PC-3 (cell line): ENCODE measurements around the gene DCP2.

Experiments
- EZH2 ChIP-seq: fragments of 300-600 bp; sonication (generic); IDR thresholded peaks from one replicate; pipeline ENCODE4 v1.6.1; 2017; ENCODE audit warnings: antibody characterized with exemption, mild to moderate bottlenecking, low read length; ENCODE audit not compliant: unreplicated experiment
- EZH2phosphoT487 ChIP-seq: fragments of 300-600 bp; sonication (generic); IDR thresholded peaks from 2 replicates; pipeline ENCODE4 v1.6.1; 2018; ENCODE audit warnings: mild to moderate bottlenecking, antibody characterized with exemption, low read length, borderline replicate concordance
- TF ChIP-seq, protein P1 (sequence below): fragments of 300-600 bp; sonication (generic); conservative IDR thresholded peaks from 2 replicates; pipeline ENCODE4 v1.5.1; 2017; ENCODE audit warnings: antibody characterized with exemption, low read depth, mild to moderate bottlenecking, low read length

DNA sequence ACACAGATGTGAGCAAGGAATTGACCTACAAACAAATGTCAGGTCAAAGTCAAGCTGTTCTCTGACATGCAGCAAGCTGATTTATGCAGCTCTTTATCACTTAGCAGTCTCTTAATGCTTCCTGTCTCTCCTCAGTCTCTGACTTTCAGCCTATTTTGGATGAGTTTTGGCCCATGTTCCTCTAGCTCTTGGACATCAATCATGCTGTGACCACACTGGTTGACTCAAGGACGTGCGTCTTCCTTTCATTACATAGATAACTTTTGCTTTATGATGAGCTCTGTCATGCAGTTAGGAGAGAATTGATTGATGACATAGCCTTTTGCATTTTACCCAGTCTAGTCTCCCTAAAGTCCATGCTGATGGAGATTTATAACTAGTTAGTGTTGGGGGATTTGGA, 45.1 kb upstream of the DCP2 start:
- TF ChIP-seq, protein P1, sequence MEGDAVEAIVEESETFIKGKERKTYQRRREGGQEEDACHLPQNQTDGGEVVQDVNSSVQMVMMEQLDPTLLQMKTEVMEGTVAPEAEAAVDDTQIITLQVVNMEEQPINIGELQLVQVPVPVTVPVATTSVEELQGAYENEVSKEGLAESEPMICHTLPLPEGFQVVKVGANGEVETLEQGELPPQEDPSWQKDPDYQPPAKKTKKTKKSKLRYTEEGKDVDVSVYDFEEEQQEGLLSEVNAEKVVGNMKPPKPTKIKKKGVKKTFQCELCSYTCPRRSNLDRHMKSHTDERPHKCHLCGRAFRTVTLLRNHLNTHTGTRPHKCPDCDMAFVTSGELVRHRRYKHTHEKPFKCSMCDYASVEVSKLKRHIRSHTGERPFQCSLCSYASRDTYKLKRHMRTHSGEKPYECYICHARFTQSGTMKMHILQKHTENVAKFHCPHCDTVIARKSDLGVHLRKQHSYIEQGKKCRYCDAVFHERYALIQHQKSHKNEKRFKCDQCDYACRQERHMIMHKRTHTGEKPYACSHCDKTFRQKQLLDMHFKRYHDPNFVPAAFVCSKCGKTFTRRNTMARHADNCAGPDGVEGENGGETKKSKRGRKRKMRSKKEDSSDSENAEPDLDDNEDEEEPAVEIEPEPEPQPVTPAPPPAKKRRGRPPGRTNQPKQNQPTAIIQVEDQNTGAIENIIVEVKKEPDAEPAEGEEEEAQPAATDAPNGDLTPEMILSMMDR, result no peak
- no peak for TF ChIP-seq EZH2phosphoT487
- no peak for TF ChIP-seq EZH2
